Pancreas (tissue), 10 donors: ENCODE measurements around the gene ABCD3. TPM values are rescaled to one million over a fixed set of nuclear protein-coding genes. Genes with fewer than 3 reads are reported as not detected.

ENCODE experiments used
- ATAC-seq, 4 donors: fragments of 200-7000 bp; cut with Tn5 transposase; one replicate each; pipeline versions ENCODE4 v1.8.0 to v1.9.1; 2020; ENCODE audit warnings: mild to moderate bottlenecking in 4 of 4, moderate library complexity in 4 of 4
- DNase-seq, 6 donors: peaks; one replicate each; pipeline ENCODE4 v3.0.0-alpha.2; 2020
- FAIRE-seq: peaks from 2 replicates; lab custom pipeline; 2012; peaks lifted over from hg19 to GRCh38; lab: Jason Lieb, UNC
- H3K27ac ChIP-seq, 4 donors: fragments of 200-600 bp; sonication (generic); 1 replicate in 3 of 4; 2 replicates in 1 of 4; pipeline versions ENCODE4 v1.5.0 to v1.8.0; 2020
- H3K27me3 ChIP-seq, 4 donors: fragments of 200-600 bp; one replicate each; pipeline ENCODE4 v1.8.0; 2021
- H3K36me3 ChIP-seq, 3 donors: fragments of 200-600 bp; sonication (generic) in 1 of 3; one replicate each; pipeline versions ENCODE4 v1.5.0 to v1.8.0; 2020 to 2021
- H3K4me1 ChIP-seq, 3 donors: fragments of 200-600 bp; one replicate each; pipeline ENCODE4 v1.8.0; 2021
- H3K4me3 ChIP-seq, 4 donors: fragments of 200-600 bp; sonication (generic) in 2 of 4; one replicate each; pipeline versions ENCODE4 v1.5.0 to v1.8.0; 2020 to 2021
- H3K9me3 ChIP-seq, 4 donors: fragments of 200-600 bp; one replicate each; pipeline ENCODE4 v1.8.0; 2021
- WGBS, 2 donors: extraction: QIAGEN DNeasy Blood & Tissue Kit; methylation state at CpG; one replicate each; pipeline ENCODE4 v1.1.7; 2013; 5-methylcytosine and 5-hydroxymethylcytosine counted together
- intact Hi-C, 3 donors: fragments of 100-400 bp; cut with DNase I; formaldehyde crosslinking; loops; one replicate each; pipeline versions ENCODE4 v1.11.1 to v1.14.2; 2022
- polyA plus RNA-seq, 2 donors: library from polyadenylated mRNA; stranded (reverse); fragments of 200-250 nt; gene quantifications; one replicate each; pipeline ENCODE4 v1.2.3, GENCODE V29; 2013
- total RNA-seq, 6 donors: library from RNA; stranded (reverse); fragmentation: NEBNext Ultra II Directional in 4 of 6; extraction: Animal tissue kit (Norgen Biotek cat#: 25700) in 4 of 6; gene quantifications; one replicate each; pipeline versions ENCODE4 v1.2.1 to v1.2.4, GENCODE V29; 2021 to 2023
- TF ChIP-seq, protein P1 (sequence below), 4 donors: fragments of 200-600 bp; sonication (generic) in 3 of 4; IDR thresholded peaks; one replicate each; pipeline versions ENCODE4 v1.5.0 to v1.8.0; 2021; ENCODE audit warnings: antibody characterized with exemption in 4 of 4
- donor health status: healthy with polysubstance abuse.
- donor health status: DM: no; HTN: no; CAD: no; lungs with moderate emphysema.
- donor health status: DM: no; HTN: no; CAD: no.
- donor health status: control.
- donor health status: control.
- donor health status: Bipolar disorder and iron deficiency.
- donor health status: DM: yes; HTN: yes; CAD: no.
- donor health status: DM: no; HTN: no; CAD: no.
- donor health status: DM: no; HTN: no; CAD: no.
- donor health status: DM: yes; HTN: yes; CAD: no.

ABCD3 gene
- total and polyA plus RNA-seq, 8 donors = 11.7 to 35.8 (median 30.8) TPM

DNA sequence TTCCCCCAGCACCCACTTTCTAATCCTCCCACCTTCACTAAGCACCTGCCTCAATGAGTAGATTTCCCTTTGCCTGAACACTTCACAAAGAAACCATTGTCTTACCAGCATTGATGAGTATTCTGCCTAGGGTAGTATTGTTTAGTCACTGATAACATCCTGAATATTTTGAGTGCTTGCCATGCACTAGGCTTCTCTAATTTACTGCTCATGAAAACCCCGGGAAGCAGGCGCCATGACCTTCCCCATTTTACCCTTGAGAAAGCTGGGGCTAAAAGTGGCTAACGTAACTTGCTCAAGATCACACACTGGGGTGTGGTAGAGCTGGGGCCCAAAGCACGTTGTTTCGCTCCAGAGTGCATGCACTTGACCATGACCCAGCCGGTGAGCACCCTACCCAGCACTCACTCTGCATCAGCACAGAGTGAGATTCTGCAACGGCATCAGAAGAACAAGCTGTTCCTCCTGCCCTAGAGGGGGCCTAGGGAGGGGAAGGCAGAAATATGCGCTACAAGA is 133.9 kb downstream of the ABCD3 start:
- FAIRE-seq (no peak), DNase-seq (no peak), ATAC-seq (peak in 3 of 4 donors; percentile 5 to 23 (median 11))
- H3K4me3 ChIP-seq = no peak overlapping the region
- WGBS, 2 donors = 80 to 81% methylated on average over 8 of the region's 8 CpGs
- H3K27me3 ChIP-seq = no peaks in the 10 kb centered on the region
- TF ChIP-seq, protein P1, sequence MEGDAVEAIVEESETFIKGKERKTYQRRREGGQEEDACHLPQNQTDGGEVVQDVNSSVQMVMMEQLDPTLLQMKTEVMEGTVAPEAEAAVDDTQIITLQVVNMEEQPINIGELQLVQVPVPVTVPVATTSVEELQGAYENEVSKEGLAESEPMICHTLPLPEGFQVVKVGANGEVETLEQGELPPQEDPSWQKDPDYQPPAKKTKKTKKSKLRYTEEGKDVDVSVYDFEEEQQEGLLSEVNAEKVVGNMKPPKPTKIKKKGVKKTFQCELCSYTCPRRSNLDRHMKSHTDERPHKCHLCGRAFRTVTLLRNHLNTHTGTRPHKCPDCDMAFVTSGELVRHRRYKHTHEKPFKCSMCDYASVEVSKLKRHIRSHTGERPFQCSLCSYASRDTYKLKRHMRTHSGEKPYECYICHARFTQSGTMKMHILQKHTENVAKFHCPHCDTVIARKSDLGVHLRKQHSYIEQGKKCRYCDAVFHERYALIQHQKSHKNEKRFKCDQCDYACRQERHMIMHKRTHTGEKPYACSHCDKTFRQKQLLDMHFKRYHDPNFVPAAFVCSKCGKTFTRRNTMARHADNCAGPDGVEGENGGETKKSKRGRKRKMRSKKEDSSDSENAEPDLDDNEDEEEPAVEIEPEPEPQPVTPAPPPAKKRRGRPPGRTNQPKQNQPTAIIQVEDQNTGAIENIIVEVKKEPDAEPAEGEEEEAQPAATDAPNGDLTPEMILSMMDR (IDR thresholded peaks at IDR 0.05) = no peak
- H3K36me3 ChIP-seq = no peaks in the 10 kb centered on the region
- no peaks in the 10 kb centered on the region for H3K9me3 ChIP-seq
- peaks cover 0 to 34% (median 26%) of the 10 kb centered on the region in 3 donors for H3K4me1 ChIP-seq
- H3K27ac ChIP-seq = peak overlapping the region in 2 of 4 donors; percentile 28 to 76
- intact Hi-C loops = no loop called here

DNA sequence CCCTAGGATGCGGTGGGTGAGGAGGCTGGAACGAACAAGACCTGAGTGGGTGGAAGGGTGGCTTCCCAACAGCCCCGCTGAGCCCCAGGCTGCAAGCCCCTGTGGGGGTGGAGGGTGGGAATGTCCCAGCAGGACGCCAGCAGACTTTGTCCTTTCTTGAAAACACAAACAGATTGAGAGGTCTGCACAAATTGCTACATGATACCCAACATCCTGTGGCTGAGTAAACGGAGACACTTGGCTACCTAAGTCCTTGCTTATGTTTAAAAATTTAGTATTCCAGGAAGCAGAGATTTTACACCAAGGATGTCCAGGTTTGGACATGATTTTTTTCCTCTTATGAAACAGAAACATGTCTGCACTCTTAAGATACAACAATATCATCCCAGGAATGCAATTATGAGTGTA is 135.1 kb downstream of the ABCD3 start:
- Histone ChIP-seq H3K9me3 (no peaks in the 10 kb centered on the region), H3K4me1 (peaks cover 0 to 34% (median 26%) of the 10 kb centered on the region in 3 donors), H3K27me3 (no peaks in the 10 kb centered on the region), H3K36me3 (no peaks in the 10 kb centered on the region), H3K27ac (no peak overlapping the region), H3K4me3 (no peak overlapping the region)
- peak in 2 of 4 donors; percentile 15 to 27 for ATAC-seq
- intact Hi-C loops = no loop called here
- 45 to 57% methylated on average over 5 of the region's 5 CpGs for WGBS, 2 donors
- no peak for FAIRE-seq
- DNase-seq = no peak
- TF ChIP-seq, protein P1 (IDR thresholded peaks at IDR 0.05) = no peak

DNA sequence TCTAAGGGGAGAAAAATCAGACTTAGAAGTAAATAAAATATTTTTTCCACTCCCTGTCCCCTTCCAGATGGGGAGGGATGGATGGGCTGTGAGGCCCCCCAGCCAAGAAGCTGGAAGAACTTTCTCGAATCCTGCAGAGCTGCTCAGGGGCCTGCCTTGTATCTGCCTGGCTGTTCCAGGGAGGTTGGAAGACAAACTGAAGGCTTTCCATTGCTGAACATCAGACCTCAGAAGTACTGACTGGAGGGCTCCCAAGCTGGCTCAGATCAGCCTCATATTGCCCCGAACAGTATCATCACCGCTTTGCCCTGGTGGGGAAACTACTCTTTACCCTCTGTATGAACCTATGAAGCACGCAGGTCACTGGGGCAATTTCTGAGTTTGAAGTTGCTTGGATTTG is 135.7 kb downstream of the ABCD3 start:
- intact Hi-C loops = no loop called here
- FAIRE-seq (no peak), ATAC-seq (no peak), DNase-seq (no peak)
- Histone ChIP-seq H3K4me1 (peaks cover 0 to 34% (median 26%) of the 10 kb centered on the region in 3 donors), H3K9me3 (no peaks in the 10 kb centered on the region), H3K4me3 (no peak overlapping the region), H3K36me3 (no peaks in the 10 kb centered on the region), H3K27me3 (no peaks in the 10 kb centered on the region), H3K27ac (no peak overlapping the region)
- 94% methylated on average over 4 of the region's 4 CpGs for WGBS, 2 donors
- TF ChIP-seq, protein P1 (IDR thresholded peaks at IDR 0.05) = no peak

DNA sequence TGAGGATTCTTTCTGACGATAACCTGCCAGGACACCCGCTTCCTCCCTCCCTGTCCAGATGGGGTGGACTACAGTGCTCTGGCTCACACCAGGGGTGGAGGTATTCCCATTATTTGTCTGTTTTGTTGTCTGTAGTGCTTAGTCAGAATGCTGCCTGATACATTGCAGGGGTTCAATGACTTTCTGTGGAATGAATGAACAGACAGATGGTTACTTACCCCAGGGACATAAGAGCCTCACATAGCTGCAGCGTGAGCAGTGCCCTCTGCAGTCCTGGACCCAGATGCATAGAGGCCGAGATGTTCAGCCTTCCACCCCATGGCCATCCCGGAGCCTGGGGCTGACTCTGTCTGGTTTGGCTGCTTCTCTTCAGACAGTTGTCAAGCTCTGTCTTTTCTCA is 136.4 kb downstream of the ABCD3 start:
- Histone ChIP-seq H3K4me1 (peaks cover 0 to 34% (median 26%) of the 10 kb centered on the region in 3 donors), H3K9me3 (no peaks in the 10 kb centered on the region), H3K27ac (no peak overlapping the region), H3K36me3 (no peaks in the 10 kb centered on the region), H3K27me3 (no peaks in the 10 kb centered on the region), H3K4me3 (no peak overlapping the region)
- 97 to 99% methylated on average over 5 of the region's 5 CpGs for WGBS, 2 donors
- DNase-seq = no peak
- intact Hi-C loops = no loop called here
- no peak for ATAC-seq
- TF ChIP-seq, protein P1 (IDR thresholded peaks at IDR 0.05) = no peak
- FAIRE-seq = no peak

DNA sequence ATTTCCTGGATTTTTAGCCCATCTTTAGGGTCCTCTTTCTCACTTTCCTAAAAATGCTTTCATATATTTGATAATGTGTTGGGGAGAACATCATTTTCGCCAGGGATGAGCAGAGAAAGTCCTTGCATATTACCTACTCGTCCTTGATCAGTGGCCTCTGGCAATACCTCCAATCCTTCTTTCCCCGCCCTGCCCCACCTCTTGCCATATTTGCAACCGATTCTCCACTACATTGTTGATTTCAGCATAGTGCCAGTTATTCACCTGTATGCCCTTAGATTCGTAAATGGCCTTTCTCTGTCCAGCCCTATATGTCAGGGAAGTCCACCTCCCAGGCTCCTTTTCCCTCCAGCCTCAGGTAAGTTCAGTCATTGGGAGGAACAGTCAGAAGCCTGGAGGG is 136.9 kb downstream of the ABCD3 start:
- no peak overlapping the region for H3K4me3 ChIP-seq
- DNase-seq (no peak), ATAC-seq (no peak), FAIRE-seq (no peak)
- no peaks in the 10 kb centered on the region for H3K27me3 ChIP-seq
- TF ChIP-seq, protein P1 (IDR thresholded peaks at IDR 0.05) = no peak
- H3K27ac ChIP-seq = no peak overlapping the region
- 92 to 96% methylated on average over 5 of the region's 5 CpGs for WGBS, 2 donors
- H3K9me3 ChIP-seq = no peaks in the 10 kb centered on the region
- H3K36me3 ChIP-seq = no peaks in the 10 kb centered on the region
- peaks cover 0 to 34% (median 27%) of the 10 kb centered on the region in 3 donors for H3K4me1 ChIP-seq
- intact Hi-C loops = no loop called here
